ENCODE results near the gene FBXW4. TPM values are rescaled to one million over a fixed set of nuclear protein-coding genes. Genes with fewer than 3 reads are reported as not detected.
"Not testable (repeated sequence)": the region's sequence is repeated elsewhere in the genome, so short reads cannot be mapped to it uniquely, and the experiment has no call there.

The FBXW4 gene
- total RNA-seq, 1 donor = 41.9 TPM

GRCh38 chr10:101595591-101596433 lies 99.2 kb downstream of the FBXW4 start:
- no peak for TF ChIP-seq CTCF (IDR thresholded peaks at IDR 0.05; ENCODE audit: insufficient read depth, low read depth, low read length)
- no peak overlapping the region for H3K4me3 ChIP-seq (ENCODE audit: low read depth, low read length)
- peak; percentile 90 for DNase-seq (ENCODE audit: low read depth)

- DNase-seq (ENCODE audit: low read depth); H3K4me3 ChIP-seq (ENCODE audit: low read depth, low read length): not testable (repeated sequence)
Observed at GRCh38 chr10:101593331-101593730, 101.6 kb downstream of the FBXW4 start.

- TF ChIP-seq CTCF (IDR thresholded peaks at IDR 0.05; ENCODE audit: insufficient read depth, low read depth, low read length) = no peak
- DNase-seq (ENCODE audit: low read depth) = peak; percentile 64
- H3K4me3 ChIP-seq (ENCODE audit: low read depth, low read length) = peak overlapping the region; percentile 89
Observed at GRCh38 chr10:101588879-101589278, 106.1 kb downstream of the FBXW4 start.

GRCh38 chr10:101587725-101588653 lies 107.0 kb downstream of the FBXW4 start, which contains the start of the genes DPCD and POLL:
Gene DPCD (plus strand): TSS chr10:101588321. CDS start chr10:101588337, 16 bp downstream.
Gene POLL (minus strand): TSS chr10:101588257. CDS start chr10:101587360, 897 bp downstream.
- TF ChIP-seq CTCF (IDR thresholded peaks at IDR 0.05; ENCODE audit: insufficient read depth, low read depth, low read length) = no peak

GRCh38 chr10:101585841-101586240 lies 109.1 kb downstream of the FBXW4 start:
- H3K4me3 ChIP-seq (ENCODE audit: low read depth, low read length) = no peak overlapping the region
- no peak for DNase-seq (ENCODE audit: low read depth)
- no peak for TF ChIP-seq CTCF (IDR thresholded peaks at IDR 0.05; ENCODE audit: insufficient read depth, low read depth, low read length)

More at GRCh38 chr10:101587725-101588653, 107.0 kb downstream of the FBXW4 start, which contains the start of the genes DPCD and POLL:
- H3K4me3 ChIP-seq (ENCODE audit: low read depth, low read length) = peak within 1 kb of the TSS; percentile 89
- peak; percentile 93 for DNase-seq (ENCODE audit: low read depth)

GRCh38 chr10:101580486-101581399 lies 114.2 kb downstream of the FBXW4 start:
- H3K4me3 ChIP-seq (ENCODE audit: low read depth, low read length) = no peak overlapping the region
- TF ChIP-seq CTCF (IDR thresholded peaks at IDR 0.05; ENCODE audit: insufficient read depth, low read depth, low read length) = no peak
- no peak for DNase-seq (ENCODE audit: low read depth)
